Activated naive CD4-positive, alpha-beta T cell (primary cell): ENCODE results near the gene SOX12.

Source experiments
- DNase-seq, 4 experiments: peaks; one replicate each; lab custom pipeline; 2025; lab: John Stamatoyannopoulos, UW

SOX12 gene

GRCh38 chr20:301886-302848 lies 23.2 kb upstream of the SOX12 start:
- no peak for DNase-seq

DNA sequence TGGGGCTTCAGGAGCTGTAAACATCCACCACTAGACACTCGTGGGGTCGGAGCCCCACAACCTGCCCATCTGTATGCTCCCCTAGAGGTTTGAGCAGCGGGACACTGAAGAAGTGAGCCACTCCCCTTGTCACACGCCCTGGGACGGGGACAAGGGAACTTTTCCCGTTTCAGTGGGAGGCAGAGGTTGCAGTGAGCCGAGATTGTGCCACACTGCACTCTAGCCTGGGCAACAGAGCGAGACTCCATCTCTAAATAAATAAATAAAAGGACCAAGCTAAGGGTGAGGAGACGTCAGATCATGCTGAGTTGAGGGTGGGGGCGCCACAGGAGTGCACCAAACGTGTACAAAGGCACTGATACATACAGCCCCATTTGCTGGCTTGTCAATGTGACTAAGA lies 19.6 kb upstream of the SOX12 start:
- DNase-seq: no peak

DNA sequence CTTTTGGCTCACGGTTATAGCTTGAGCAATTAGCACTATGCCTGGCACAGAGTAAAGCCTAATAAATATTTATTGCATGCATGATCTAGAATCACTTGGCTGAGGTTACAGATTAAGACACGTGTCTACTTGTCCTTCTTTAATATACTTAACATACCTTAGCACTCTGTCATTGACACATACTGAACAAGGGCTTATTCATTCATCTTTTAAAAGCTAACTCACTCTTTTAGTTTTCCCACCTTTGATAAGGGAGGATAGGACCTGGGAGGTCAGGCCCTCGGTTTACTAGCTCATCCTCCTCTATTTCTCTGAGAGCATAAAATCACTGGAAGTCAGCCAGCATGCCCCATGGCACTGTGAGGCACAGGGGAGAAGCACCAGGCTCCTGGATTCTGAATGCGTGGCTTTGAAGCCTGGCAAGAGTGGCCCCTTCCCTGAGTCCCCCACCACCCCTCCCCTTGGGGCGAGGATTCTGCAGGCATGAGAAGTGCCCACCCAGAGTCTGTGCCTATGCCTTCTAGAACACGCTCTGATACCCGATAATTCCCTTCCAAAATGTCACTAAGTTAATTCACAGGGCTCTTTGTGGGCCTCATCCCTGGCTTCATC lies 16.8 kb upstream of the SOX12 start:
- no peak for DNase-seq

DNA sequence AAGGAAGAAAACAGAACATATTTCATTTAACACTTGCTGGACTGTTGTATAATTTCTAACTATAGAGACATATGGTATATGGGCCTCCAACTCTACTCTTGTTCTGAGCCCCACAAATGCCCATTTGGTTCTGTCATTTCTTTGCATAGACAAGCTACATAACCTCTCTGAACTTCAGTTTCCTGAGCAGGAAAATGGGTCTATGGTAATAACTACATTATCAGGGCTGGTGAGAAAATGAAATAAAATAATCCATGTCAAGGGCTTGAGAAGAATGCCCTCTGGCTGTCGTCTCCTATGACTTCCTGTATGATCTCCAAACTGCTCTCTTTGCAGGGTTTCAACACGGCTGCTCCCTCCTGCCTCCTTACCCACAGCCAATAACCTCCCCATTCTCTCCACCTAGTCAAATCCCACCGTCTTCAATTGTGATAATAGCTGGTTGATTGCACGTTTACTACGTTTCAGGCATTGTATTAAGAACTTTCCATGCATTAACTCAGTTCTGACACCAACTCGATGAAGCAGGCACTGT lies 16.0 kb upstream of the SOX12 start:
- no peak for DNase-seq

GRCh38 chr20:309841-310644 lies 15.3 kb upstream of the SOX12 start:
- DNase-seq: peak; percentile 48 to 67 (median 58)

DNA sequence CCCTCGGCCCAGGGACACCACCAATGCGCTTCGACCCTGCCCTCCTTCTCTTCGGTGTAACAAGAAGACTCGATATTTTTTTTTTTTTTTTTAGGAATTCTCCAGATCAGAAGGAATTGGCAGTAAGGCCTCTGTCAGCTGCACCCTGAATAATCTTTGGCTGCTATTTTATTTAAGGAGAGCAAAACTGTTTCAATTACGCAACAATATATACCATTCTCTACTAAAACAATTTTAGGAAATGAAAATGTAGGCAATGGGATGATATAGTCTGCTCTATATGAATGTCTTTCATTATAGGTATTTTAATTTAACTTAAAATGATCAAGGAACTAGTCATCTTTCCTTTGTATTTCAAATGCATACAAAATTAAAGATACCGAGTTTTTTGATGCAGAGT lies 14.7 kb upstream of the SOX12 start:
- DNase-seq: no peak

DNA sequence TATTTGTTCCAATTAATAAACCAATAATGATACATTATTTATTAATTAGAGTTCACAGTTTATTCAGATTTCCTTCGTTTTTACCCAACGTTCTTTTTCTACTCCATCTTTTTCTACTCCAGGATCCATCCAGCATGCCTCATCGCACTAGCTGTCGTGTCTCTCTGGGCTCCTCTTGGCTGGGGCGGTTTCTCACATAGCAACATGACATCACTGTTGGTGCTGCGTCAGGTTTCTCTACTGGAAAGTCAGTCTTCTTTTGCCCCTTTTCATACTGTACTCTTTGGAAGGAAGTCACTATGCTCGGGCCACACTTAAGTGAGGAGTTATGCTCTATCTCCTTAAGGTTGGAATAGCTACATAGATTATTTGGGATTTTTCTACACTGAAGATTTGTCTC lies 13.7 kb upstream of the SOX12 start:
- no peak for DNase-seq

GRCh38 chr20:312067-312466 lies 13.3 kb upstream of the SOX12 start:
- no peak for DNase-seq

GRCh38 chr20:312866-313265 lies 12.5 kb upstream of the SOX12 start:
- no peak for DNase-seq

GRCh38 chr20:313402-313801 lies 11.9 kb upstream of the SOX12 start:
- DNase-seq: no peak

- DNase-seq: no peak
Observed at GRCh38 chr20:313948-314347, 11.4 kb upstream of the SOX12 start.

- no peak for DNase-seq
Observed at GRCh38 chr20:316316-317068, 8.9 kb upstream of the SOX12 start.

DNA sequence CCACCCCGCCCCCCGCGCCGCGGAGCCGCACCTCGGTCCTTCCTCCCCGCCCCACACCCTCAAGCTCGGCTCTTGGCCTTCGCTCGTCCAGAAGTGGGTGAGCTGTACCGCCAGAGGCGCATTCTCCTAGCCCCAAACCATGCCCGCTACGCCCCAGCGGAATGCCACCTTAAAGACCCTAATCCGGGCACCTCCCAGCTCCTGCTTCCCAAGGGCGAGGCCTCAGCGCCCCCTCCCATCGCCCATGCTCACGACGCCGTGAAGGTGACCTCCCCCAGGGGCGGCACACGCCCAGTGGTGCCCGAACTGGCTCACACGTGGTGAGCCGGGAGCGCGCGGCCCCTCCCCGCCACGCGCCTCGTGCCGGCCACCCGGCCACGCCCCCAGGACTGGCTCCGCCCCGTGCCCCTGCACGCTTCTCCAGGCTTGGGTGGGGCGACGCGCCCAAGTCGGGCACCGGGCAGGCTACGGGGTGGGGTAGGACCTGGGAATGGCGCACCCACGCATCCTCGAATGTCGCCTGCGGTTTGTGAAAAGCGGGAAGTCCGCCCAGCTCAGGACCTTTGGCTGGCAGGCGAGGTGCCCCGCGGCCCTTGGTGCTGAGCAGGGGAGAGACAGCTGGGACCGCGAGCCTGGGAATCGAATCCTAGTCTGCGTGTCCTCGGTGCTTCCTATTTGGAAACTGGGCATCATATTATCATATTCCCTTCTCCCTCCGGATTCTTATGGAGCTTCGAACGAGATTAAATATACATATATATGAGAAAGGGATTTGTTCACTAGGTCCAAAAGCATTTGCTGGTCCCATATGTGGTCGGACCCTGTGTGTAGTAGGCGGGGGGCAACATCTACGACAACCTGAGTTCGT lies 941 bp upstream of the SOX12 start:
- DNase-seq: peak; percentile 63 to 88 (median 74)

DNA sequence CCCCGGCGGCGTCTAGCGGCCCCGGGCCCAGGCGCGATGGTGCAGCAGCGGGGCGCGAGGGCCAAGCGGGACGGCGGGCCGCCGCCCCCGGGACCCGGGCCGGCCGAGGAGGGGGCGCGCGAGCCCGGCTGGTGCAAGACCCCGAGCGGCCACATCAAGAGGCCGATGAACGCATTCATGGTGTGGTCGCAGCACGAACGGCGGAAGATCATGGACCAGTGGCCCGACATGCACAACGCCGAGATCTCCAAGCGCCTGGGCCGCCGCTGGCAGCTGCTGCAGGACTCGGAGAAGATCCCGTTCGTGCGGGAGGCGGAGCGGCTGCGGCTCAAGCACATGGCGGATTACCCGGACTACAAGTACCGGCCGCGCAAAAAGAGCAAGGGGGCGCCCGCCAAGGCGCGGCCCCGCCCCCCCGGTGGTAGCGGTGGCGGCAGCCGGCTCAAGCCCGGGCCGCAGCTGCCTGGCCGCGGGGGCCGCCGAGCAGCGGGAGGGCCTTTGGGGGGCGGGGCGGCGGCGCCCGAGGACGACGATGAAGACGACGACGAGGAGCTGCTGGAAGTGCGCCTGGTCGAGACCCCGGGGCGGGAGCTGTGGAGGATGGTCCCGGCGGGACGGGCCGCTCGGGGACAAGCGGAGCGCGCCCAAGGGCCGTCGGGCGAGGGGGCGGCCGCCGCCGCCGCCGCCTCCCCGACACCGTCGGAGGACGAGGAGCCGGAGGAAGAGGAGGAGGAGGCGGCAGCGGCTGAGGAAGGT lies 715 bp downstream of the SOX12 start:
- peak in 3 of 4 experiments; percentile 25 to 59 (median 30) for DNase-seq

DNA sequence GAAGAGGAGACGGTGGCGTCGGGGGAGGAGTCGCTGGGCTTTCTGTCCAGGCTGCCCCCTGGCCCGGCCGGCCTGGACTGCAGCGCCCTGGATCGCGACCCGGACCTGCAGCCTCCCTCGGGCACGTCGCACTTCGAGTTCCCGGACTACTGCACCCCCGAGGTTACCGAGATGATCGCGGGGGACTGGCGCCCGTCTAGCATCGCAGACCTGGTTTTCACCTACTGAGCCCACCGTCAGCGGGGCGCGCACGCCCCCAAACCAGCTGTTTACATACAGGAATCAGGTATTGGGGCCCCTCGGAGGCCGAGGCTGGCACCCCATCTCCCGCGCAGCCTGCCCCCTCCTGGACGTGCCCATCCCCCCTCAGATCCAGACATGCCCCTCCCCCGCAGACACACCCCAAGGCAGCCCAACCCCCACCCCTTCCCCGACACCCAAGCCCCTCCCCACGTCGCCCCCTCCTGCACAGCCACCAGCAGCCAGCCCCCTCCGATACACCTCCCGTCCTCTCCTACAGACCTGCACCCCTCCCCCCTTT lies 1.4 kb downstream of the SOX12 start:
- DNase-seq: peak in 1 of 4 experiments; percentile 41

DNA sequence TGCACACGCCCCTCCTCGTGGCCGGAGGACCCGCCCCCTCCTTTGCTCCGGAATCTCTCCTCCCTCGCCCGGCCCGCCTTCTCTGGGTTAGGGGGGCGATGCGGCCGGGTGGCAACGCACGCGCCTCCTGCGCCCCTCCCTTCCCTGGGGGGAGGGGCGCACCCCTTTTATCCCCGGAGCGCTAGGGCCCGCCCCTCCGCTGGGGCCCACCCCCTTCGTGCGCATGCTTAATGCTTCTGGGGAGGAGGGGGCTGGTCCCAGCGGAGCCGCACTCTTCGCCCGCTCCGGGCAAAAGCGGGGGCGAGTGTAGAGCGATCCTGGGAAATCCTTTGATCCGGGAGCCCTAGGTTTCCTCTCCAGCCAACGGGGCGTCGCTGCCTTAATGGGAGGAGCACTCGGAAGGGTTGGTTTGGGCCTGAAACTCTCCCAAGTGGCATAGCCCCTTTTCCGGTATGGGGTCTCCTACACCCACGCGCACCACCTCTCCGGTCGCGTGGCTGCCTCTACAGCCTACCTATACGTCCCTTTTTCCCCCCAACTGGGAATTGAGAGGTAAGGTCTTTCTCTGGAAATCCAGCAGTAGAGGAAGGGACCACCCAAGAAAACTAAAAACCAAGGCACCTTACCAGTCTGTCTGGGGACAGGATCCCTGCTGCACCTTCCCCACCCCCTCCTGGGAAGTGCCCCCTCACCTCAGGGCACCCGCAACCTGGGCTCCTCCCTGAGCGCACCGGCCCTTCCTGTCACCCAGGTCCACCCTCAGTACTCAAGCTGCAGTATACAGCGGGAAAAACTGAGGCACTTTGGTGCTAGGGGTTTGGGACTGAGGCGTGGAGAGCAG lies 2.1 kb downstream of the SOX12 start:
- DNase-seq: peak in 3 of 4 experiments; percentile 44 to 79 (median 52)

- no peak for DNase-seq
Observed at GRCh38 chr20:328027-328974, 2.9 kb downstream of the SOX12 start.
